Keratinocyte (primary cell): ENCODE results near the gene PEAR1. TPM values are rescaled to one million over a fixed set of nuclear protein-coding genes. Genes with fewer than 3 reads are reported as not detected.

Experiments used
- DNase-seq: peaks from one replicate; pipeline ENCODE4 v3.0.0-alpha.2; 2011; ENCODE audit warnings: low read depth, missing footprints, low spot score
- FAIRE-seq: peaks from 2 replicates; lab custom pipeline; 2011; peaks lifted over from hg19 to GRCh38; lab: Jason Lieb, UNC
- H2AFZ ChIP-seq: 2 replicates; pipeline ENCODE4 v1.6.0; 2012; ENCODE audit warnings: low read length, control low read depth, inconsistent platforms; ENCODE audit not compliant: control insufficient read depth
- H3K27ac ChIP-seq: 2 replicates; pipeline ENCODE4 v1.5.1; 2011; ENCODE audit warnings: low read length; ENCODE audit not compliant: control insufficient read depth, insufficient read depth
- H3K27me3 ChIP-seq: 3 replicates; pipeline ENCODE4 v1.6.0; 2011; ENCODE audit warnings: low read length; ENCODE audit not compliant: control insufficient read depth, insufficient read depth; ENCODE audit errors: extremely low read depth
- H3K36me3 ChIP-seq, 2 experiments: 2 replicates in 1 of 2; 3 replicates in 1 of 2; pipeline ENCODE4 v1.5.1; 2011; ENCODE audit warnings: low read length in 2 of 2, mild to moderate bottlenecking in 1 of 2; ENCODE audit not compliant: control insufficient read depth in 2 of 2, insufficient read depth in 2 of 2; ENCODE audit errors: extremely low read depth in 1 of 2
- H3K4me1 ChIP-seq: 3 replicates; pipeline ENCODE4 v1.5.1; 2011; ENCODE audit warnings: low read length; ENCODE audit not compliant: control insufficient read depth, insufficient read depth; ENCODE audit errors: extremely low read depth
- H3K4me2 ChIP-seq: 3 replicates; pipeline ENCODE4 v1.6.0; 2011; ENCODE audit warnings: low read depth, low read length; ENCODE audit not compliant: control insufficient read depth, insufficient read depth; ENCODE audit errors: extremely low read depth
- H3K4me3 ChIP-seq, 3 experiments: fragments of 200-600 bp in 1 of 3; sonication (generic) in 1 of 3; 2 replicates in 2 of 3; 3 replicates in 1 of 3; pipeline ENCODE4 v1.5.1; 2011 to 2016; ENCODE audit warnings: low read length in 3 of 3, mild to moderate bottlenecking in 3 of 3, control low read depth in 2 of 3, inconsistent platforms in 1 of 3, low read depth in 1 of 3, mixed read lengths in 1 of 3, mixed run types in 1 of 3, moderate library complexity in 1 of 3; ENCODE audit not compliant: control insufficient read depth in 2 of 3, insufficient read depth in 2 of 3; ENCODE audit errors: extremely low read depth in 1 of 3
- H3K79me2 ChIP-seq: 2 replicates; pipeline ENCODE4 v1.6.0; 2012; ENCODE audit warnings: low read length; ENCODE audit not compliant: control insufficient read depth, insufficient read depth
- H3K9ac ChIP-seq: 3 replicates; pipeline ENCODE4 v1.6.0; 2011; ENCODE audit warnings: low read length; ENCODE audit not compliant: control insufficient read depth, insufficient read depth; ENCODE audit errors: extremely low read depth
- H3K9me1 ChIP-seq: 3 replicates; pipeline ENCODE4 v1.6.0; 2011; ENCODE audit warnings: low read length; ENCODE audit not compliant: control insufficient read depth, insufficient read depth; ENCODE audit errors: extremely low read depth
- H3K9me3 ChIP-seq: 2 replicates; pipeline ENCODE4 v1.5.1; 2012; ENCODE audit warnings: low read depth, low read length; ENCODE audit not compliant: control insufficient read depth
- H4K20me1 ChIP-seq: 3 replicates; pipeline ENCODE4 v1.6.0; 2011; ENCODE audit warnings: low read length; ENCODE audit not compliant: control insufficient read depth, insufficient read depth; ENCODE audit errors: extremely low read depth
- EZH2 ChIP-seq: IDR thresholded peaks from one replicate; pipeline ENCODE4 v1.6.1; 2012; ENCODE audit warnings: inconsistent platforms, mild to moderate bottlenecking, low read length, moderate library complexity
- dilution Hi-C: fragments of 300-500 bp; cut with MboI; formaldehyde crosslinking; loops from one replicate; pipeline ENCODE4 v1.7.0; 2020; ENCODE audit warnings: low sequenced_read_pairs; ENCODE audit not compliant: extremely low pct_ligation_motif_present
- polyA plus RNA-seq, 5 experiments: library from polyadenylated mRNA; depleted of rRNA in 3 of 5; stranded (reverse) in 3 of 5; stranded (forward) in 1 of 5; unstranded in 1 of 5; fragments of >200 nt; gene quantifications; 1 replicate in 1 of 5; 2 replicates in 3 of 5; 3 replicates in 1 of 5; pipeline versions ENCODE4 v1.2.1 to v1.2.3, GENCODE V29; 2011 to 2012; ENCODE audit warnings: missing spikeins in 2 of 5, low read depth in 1 of 5, low replicate concordance in 1 of 5
- TF ChIP-seq, protein P1 (sequence below), 3 experiments: IDR thresholded peaks in 1 of 3; conservative IDR thresholded peaks in 1 of 3; optimal IDR thresholded peaks in 1 of 3; 2 replicates in 2 of 3; 3 replicates in 1 of 3; pipeline versions ENCODE3 to v1.5.1; 2011; ENCODE audit warnings: low read length in 3 of 3, mild to moderate bottlenecking in 3 of 3, moderate library complexity in 2 of 3, control low read depth in 1 of 3, inconsistent platforms in 1 of 3; ENCODE audit not compliant: insufficient read depth in 2 of 3; ENCODE audit errors: extremely low read depth in 1 of 3

Gene PEAR1
- polyA plus RNA-seq, 1 donor (not counting 4 experiments of a cell fraction or from before 2014, with no cell fraction given), result 4.2 TPM

GRCh38 chr1:156903328-156904091, 10.0 kb downstream of the PEAR1 start:
- Histone ChIP-seq H3K79me2 (no peaks in the 10 kb centered on the region), H3K4me2 (no peak overlapping the region), H3K9me3 (no peaks in the 10 kb centered on the region), H3K27ac (no peak overlapping the region), H3K27me3 (no peaks in the 10 kb centered on the region), H3K4me1 (peaks cover 18% of the 10 kb centered on the region), H2AFZ (no peak overlapping the region), H3K4me3 (no peak overlapping the region), H3K9ac (no peak overlapping the region), H3K9me1 (no peaks in the 10 kb centered on the region), H3K36me3 (no peaks in the 10 kb centered on the region), H4K20me1 (no peaks in the 10 kb centered on the region)
- no peak for TF ChIP-seq EZH2
- TF ChIP-seq, protein P1, sequence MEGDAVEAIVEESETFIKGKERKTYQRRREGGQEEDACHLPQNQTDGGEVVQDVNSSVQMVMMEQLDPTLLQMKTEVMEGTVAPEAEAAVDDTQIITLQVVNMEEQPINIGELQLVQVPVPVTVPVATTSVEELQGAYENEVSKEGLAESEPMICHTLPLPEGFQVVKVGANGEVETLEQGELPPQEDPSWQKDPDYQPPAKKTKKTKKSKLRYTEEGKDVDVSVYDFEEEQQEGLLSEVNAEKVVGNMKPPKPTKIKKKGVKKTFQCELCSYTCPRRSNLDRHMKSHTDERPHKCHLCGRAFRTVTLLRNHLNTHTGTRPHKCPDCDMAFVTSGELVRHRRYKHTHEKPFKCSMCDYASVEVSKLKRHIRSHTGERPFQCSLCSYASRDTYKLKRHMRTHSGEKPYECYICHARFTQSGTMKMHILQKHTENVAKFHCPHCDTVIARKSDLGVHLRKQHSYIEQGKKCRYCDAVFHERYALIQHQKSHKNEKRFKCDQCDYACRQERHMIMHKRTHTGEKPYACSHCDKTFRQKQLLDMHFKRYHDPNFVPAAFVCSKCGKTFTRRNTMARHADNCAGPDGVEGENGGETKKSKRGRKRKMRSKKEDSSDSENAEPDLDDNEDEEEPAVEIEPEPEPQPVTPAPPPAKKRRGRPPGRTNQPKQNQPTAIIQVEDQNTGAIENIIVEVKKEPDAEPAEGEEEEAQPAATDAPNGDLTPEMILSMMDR (optimal IDR thresholded peaks at IDR 0.05 in 1 of 3, IDR thresholded peaks at IDR 0.05 in 1 of 3, conservative IDR thresholded peaks at IDR 0.05 in 1 of 3; ENCODE audit: extremely low read depth in 1 of 3, insufficient read depth in 2 of 3, low read length in 3 of 3), result no peak
- dilution Hi-C loops, result no loop called here
- FAIRE-seq (no peak), DNase-seq (no peak)

DNA sequence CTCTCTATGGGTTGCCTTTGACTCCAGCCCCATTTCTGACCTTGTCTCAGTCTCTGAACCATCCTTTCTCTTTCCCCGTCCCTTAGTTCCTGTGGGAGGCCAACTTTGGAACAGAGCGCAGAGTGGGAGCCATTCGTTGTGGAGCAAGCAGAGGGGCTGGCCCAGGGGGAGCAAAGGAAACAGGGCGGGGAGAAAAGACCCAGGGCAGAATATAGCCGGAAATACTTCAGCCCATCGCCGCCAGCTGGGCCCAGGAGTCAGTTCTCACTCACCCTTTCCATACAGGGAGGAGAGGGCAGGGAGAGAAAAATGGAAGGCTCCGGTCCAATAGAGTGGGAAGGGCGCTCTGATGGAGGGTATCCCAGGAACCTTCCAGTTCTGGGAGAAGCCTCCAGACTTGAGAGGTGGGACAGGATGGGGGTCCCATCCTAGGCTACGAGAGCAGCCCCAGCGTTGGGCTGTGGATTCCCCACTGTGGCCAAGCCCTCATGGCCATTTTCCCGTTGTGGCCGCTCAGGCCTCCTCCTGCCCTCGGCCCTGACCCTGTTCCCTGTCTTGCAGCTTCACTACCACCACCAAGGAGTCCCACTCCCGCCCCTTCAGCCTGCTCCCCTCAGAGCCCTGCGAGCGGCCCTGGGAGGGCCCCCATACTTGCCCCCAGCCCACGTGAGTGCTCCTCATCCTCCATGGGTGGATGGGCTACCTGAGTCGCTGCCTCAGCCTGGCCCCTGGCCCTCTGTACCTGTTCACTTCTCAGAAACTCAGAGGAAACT, 10.9 kb downstream of the PEAR1 start:
- no peaks in the 10 kb centered on the region for H3K9me1 ChIP-seq
- no peak overlapping the region for H3K4me3 ChIP-seq
- no peaks in the 10 kb centered on the region for H3K79me2 ChIP-seq
- no peak for DNase-seq
- H3K9ac ChIP-seq, result no peak overlapping the region
- H4K20me1 ChIP-seq, result no peaks in the 10 kb centered on the region
- peaks cover 15% of the 10 kb centered on the region for H3K4me1 ChIP-seq
- no peaks in the 10 kb centered on the region for H3K9me3 ChIP-seq
- no peak for FAIRE-seq
- no peaks in the 10 kb centered on the region for H3K27me3 ChIP-seq
- no peak overlapping the region for H2AFZ ChIP-seq
- no peak overlapping the region for H3K4me2 ChIP-seq
- dilution Hi-C loops, result no loop called here
- TF ChIP-seq EZH2, result no peak
- TF ChIP-seq, protein P1 (optimal IDR thresholded peaks at IDR 0.05 in 1 of 3, IDR thresholded peaks at IDR 0.05 in 1 of 3, conservative IDR thresholded peaks at IDR 0.05 in 1 of 3; ENCODE audit: extremely low read depth in 1 of 3, insufficient read depth in 2 of 3, low read length in 3 of 3), result no peak
- H3K36me3 ChIP-seq, result no peaks in the 10 kb centered on the region
- H3K27ac ChIP-seq, result no peak overlapping the region
